Keratinocyte (primary cell): Measurements from ENCODE around the gene GALNT2.

Source experiments
- EZH2 ChIP-seq: IDR thresholded peaks from one replicate; pipeline ENCODE4 v1.6.1; 2012; ENCODE audit warnings: inconsistent platforms, mild to moderate bottlenecking, low read length, moderate library complexity
- TF ChIP-seq, protein P1 (sequence below), 3 experiments: IDR thresholded peaks in 1 of 3; conservative IDR thresholded peaks in 1 of 3; optimal IDR thresholded peaks in 1 of 3; 2 replicates in 2 of 3; 3 replicates in 1 of 3; pipeline versions ENCODE3 to v1.5.1; 2011; ENCODE audit warnings: low read length in 3 of 3, mild to moderate bottlenecking in 3 of 3, moderate library complexity in 2 of 3, control low read depth in 1 of 3, inconsistent platforms in 1 of 3; ENCODE audit not compliant: insufficient read depth in 2 of 3; ENCODE audit errors: extremely low read depth in 1 of 3

DNA sequence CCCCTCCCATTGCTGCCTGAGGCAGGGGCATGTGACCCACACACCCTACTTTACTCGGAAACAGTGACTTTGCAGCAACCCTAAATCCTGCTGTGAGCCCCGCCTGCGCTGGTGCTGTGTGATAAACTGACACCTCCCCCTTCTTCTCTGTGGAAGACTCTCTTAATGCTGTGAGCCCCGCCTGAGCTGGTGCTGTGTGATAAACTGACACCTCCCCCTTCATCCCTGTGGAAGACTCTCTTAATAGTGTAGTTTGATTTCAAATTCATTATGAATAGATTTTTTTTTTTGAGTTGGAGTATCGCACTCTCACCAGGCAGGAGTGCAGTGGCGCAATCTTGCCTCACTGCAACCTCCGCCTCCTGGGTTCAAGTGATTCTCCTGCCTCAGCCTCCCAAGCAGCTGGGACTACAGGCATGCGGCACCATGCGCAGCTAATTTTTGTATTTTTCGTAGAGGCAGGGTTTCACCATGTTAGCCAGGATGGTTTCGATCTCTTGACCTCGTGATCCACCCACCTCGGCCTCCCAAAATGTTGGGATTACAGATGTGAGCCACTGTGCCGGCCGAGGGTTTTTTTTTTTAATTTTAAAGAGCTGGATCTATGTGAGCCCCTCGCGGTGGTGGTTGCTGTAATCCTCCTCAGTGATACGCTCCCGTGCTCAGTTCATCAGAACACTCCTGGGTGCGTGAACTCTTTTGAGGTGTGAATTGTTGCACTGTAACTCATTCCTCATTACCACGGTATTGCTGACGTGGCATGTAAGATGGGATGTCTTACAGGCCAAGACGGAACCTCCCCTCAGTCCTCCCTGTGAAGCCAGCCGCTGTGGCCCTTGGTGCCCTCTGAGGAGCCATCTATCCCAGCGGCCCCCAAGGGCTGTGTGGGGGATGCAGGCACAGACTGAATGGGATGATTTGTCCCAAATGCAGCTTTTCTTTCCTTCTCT is 60.3 kb downstream of the GALNT2 start:
- TF ChIP-seq, protein P1, sequence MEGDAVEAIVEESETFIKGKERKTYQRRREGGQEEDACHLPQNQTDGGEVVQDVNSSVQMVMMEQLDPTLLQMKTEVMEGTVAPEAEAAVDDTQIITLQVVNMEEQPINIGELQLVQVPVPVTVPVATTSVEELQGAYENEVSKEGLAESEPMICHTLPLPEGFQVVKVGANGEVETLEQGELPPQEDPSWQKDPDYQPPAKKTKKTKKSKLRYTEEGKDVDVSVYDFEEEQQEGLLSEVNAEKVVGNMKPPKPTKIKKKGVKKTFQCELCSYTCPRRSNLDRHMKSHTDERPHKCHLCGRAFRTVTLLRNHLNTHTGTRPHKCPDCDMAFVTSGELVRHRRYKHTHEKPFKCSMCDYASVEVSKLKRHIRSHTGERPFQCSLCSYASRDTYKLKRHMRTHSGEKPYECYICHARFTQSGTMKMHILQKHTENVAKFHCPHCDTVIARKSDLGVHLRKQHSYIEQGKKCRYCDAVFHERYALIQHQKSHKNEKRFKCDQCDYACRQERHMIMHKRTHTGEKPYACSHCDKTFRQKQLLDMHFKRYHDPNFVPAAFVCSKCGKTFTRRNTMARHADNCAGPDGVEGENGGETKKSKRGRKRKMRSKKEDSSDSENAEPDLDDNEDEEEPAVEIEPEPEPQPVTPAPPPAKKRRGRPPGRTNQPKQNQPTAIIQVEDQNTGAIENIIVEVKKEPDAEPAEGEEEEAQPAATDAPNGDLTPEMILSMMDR (optimal IDR thresholded peaks at IDR 0.05 in 1 of 3, IDR thresholded peaks at IDR 0.05 in 1 of 3, conservative IDR thresholded peaks at IDR 0.05 in 1 of 3; ENCODE audit: extremely low read depth in 1 of 3, insufficient read depth in 2 of 3, low read length in 3 of 3): no peak
- TF ChIP-seq EZH2: no peak
